CD4-positive, alpha-beta T cell (primary cell): ENCODE measurements around the gene CHRNA7. TPM values are rescaled to one million over a fixed set of nuclear protein-coding genes. Genes with fewer than 3 reads are reported as not detected.

Experiments
- ATAC-seq: fragments of 200-7000 bp; cut with Tn5 transposase; one replicate; pipeline ENCODE4 v1.10.0; 2022; ENCODE audit warnings: mild to moderate bottlenecking; ENCODE audit not compliant: poor library complexity
- CTCF ChIA-PET: fragments of 350-600 bp; sonication (Branson Sonifier 250); formaldehyde crosslinking; loops from one replicate; lab custom pipeline; 2021; ENCODE audit warnings: antibody characterized with exemption, inconsistent platforms; lab: Charles Lee
- POLR2A ChIA-PET: fragments of 350-600 bp; sonication (Branson Sonifier 250); formaldehyde crosslinking; loops from one replicate; lab custom pipeline; 2021; ENCODE audit warnings: antibody characterized with exemption, inconsistent platforms; lab: Charles Lee
- DNase-seq, 14 experiments: peaks; one replicate each; pipeline ENCODE4 v3.0.0-alpha.2; 2013 to 2020; ENCODE audit warnings: mixed read lengths in 2 of 14
- H3K27ac ChIP-seq, 2 donors: one replicate each; pipeline versions ENCODE4 v1.5.1 to v1.7.0; 2013; ENCODE audit warnings: low read length in 2 of 2, low read depth in 1 of 2, mild to moderate bottlenecking in 1 of 2
- H3K27me3 ChIP-seq, 2 experiments: 1 replicate in 1 of 2; 2 replicates in 1 of 2; pipeline versions ENCODE4 v1.6.1 to v1.7.0; 2013; ENCODE audit warnings: low read length in 2 of 2, control low read depth in 1 of 2, mild to moderate bottlenecking in 1 of 2, moderate library complexity in 1 of 2; ENCODE audit not compliant: insufficient read depth in 2 of 2, control insufficient read depth in 1 of 2
- H3K36me3 ChIP-seq: one replicate; pipeline ENCODE4 v1.6.1; 2013; ENCODE audit warnings: low read length, control low read depth; ENCODE audit not compliant: insufficient read depth
- H3K4me1 ChIP-seq: one replicate; pipeline ENCODE4 v1.6.1; 2013; ENCODE audit warnings: low read length, control low read depth; ENCODE audit not compliant: insufficient read depth
- H3K4me3 ChIP-seq: one replicate; pipeline ENCODE4 v1.5.1; 2013; ENCODE audit warnings: mild to moderate bottlenecking, low read length, moderate library complexity
- H3K9me3 ChIP-seq, 2 experiments: 1 replicate in 1 of 2; 2 replicates in 1 of 2; pipeline versions ENCODE4 v1.6.1 to v1.7.0; 2013; ENCODE audit warnings: low read length in 2 of 2, mild to moderate bottlenecking in 2 of 2, control low read depth in 1 of 2, moderate library complexity in 1 of 2; ENCODE audit not compliant: control insufficient read depth in 1 of 2, insufficient read depth in 1 of 2
- H3K27ac Mint-ChIP-seq: one replicate; pipeline ENCODE4 v1.8.0; 2020; ENCODE audit warnings: mixed read lengths
- H3K27me3 Mint-ChIP-seq: one replicate; pipeline ENCODE4 v1.8.0; 2021; ENCODE audit warnings: mixed read lengths
- H3K36me3 Mint-ChIP-seq: one replicate; pipeline ENCODE4 v1.8.0; 2021; ENCODE audit warnings: low read depth, mixed read lengths
- H3K4me1 Mint-ChIP-seq: one replicate; pipeline ENCODE4 v1.8.0; 2021; ENCODE audit warnings: low read depth, mixed read lengths
- H3K4me3 Mint-ChIP-seq: one replicate; pipeline ENCODE4 v1.8.0; 2020; ENCODE audit warnings: mild to moderate bottlenecking, mixed read lengths
- H3K9me3 Mint-ChIP-seq: one replicate; pipeline ENCODE4 v1.8.0; 2020; ENCODE audit warnings: mixed read lengths
- intact Hi-C, 2 experiments: fragments of 100-400 bp; cut with DNase I in 1 of 2; cut with micrococcal nuclease in 1 of 2; formaldehyde crosslinking; loops; one replicate each; pipeline versions ENCODE4 v1.15.1 to v1.9.0; 2023 to 2025; cut with DNase I, micrococcal nuclease
- total RNA-seq, 174 experiments: library from RNA in 2 of 174; stranded (reverse) in 2 of 174; gene quantifications; one replicate each; pipeline ENCODE4 v1.2.3 and lab custom pipeline; 2021 to 2026
- TF ChIP-seq, protein P1 (sequence below): fragments of 200-600 bp; IDR thresholded peaks from one replicate; pipeline ENCODE4 v1.8.0; 2022; ENCODE audit warnings: antibody characterized with exemption, mild to moderate bottlenecking

Gene CHRNA7
- total RNA-seq, 2 experiments from 2014 or later = not detected

DNA sequence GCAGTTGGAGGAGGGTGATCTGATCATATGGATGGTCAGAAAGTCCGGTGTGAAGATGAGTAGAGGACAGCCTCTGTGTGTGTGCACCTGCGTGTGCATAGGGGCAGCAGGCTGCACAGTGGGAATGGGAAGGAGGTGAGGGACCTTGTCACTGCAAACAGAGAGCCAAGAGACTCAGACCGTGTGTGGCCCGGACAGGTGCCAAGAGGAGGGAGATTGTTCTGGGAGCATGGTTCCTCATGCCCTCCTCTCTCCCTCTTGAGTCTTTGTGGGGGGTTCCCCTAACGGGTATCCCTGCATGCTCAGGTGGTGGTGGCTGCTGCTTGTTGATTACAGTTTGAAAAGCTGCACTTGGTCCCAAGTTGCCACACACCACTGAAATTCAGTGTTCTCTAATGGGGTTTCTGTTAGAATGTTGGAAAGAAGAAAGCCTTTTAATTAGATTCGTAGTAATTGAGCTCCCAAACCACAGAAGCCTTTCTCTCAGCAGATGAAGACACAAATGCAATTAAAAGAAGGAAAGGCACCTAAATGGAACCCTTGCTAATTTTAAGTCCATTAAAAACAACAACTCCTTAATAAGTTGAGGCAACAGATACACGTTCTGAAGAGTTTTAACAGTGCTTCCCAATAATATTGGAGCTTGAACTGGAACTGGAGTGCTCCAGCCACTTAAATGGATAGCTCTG is 68.9 kb downstream of the CHRNA7 start:
- TF ChIP-seq, protein P1, sequence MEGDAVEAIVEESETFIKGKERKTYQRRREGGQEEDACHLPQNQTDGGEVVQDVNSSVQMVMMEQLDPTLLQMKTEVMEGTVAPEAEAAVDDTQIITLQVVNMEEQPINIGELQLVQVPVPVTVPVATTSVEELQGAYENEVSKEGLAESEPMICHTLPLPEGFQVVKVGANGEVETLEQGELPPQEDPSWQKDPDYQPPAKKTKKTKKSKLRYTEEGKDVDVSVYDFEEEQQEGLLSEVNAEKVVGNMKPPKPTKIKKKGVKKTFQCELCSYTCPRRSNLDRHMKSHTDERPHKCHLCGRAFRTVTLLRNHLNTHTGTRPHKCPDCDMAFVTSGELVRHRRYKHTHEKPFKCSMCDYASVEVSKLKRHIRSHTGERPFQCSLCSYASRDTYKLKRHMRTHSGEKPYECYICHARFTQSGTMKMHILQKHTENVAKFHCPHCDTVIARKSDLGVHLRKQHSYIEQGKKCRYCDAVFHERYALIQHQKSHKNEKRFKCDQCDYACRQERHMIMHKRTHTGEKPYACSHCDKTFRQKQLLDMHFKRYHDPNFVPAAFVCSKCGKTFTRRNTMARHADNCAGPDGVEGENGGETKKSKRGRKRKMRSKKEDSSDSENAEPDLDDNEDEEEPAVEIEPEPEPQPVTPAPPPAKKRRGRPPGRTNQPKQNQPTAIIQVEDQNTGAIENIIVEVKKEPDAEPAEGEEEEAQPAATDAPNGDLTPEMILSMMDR = no peak
- intact Hi-C loops = no loop called here

DNA sequence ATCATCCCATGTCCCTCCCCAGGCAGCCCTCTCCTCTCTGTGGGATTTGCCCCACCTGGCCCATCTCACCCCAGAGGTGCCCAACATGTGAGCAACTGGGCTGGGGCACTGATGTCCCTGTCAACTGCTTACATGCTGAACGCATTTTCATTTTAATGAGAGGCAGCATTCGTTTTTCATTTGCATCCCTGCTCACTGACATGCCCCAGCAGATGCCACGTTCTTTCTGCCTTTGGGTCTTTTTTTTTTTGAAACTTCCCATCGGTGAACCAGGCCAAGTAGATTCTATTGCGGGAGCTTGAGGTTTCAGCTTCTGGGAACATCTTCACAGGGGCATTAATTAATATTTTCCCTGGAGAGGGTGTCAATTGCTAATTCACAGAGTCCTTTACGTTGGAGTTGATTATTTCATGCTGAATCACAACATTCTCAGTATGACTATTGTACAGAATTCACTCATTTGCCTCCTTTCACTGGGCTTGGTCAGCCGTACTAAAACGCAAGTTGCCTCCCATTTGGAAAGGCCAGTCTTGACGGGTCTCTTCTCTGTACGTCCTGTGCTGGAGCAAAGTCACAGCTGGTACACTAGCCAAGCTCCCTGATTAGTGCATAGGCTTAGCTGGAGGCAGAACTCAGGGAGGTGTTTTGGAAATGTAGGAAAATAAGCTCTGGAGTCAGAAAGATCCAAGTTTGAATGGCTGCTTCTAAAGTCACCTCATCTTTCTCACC is 69.8 kb downstream of the CHRNA7 start:
- Histone ChIP-seq H3K27ac (no peak overlapping the region), H3K36me3 (no peaks in the 10 kb centered on the region), H3K9me3 (peaks cover 0 to 3% of the 10 kb centered on the region in 2 experiments), H3K4me1 (no peaks in the 10 kb centered on the region), H3K27me3 (peaks cover 5 to 7% of the 10 kb centered on the region in 2 experiments), H3K4me3 (no peak overlapping the region)
- ATAC-seq = no peak
- ChIA-PET POLR2A (no interaction called here), CTCF (no interaction called here)
- intact Hi-C loops = no loop called here
- H3K4me1 Mint-ChIP-seq = no peaks in the 10 kb centered on the region
- TF ChIP-seq, protein P1 = no peak
- H3K9me3 Mint-ChIP-seq = no peaks in the 10 kb centered on the region
- DNase-seq = no peak
- no peaks in the 10 kb centered on the region for H3K36me3 Mint-ChIP-seq
- H3K4me3 Mint-ChIP-seq = no peak overlapping the region
- peaks cover 55% of the 10 kb centered on the region for H3K27me3 Mint-ChIP-seq
- H3K27ac Mint-ChIP-seq = no peak overlapping the region

More for the DNA sequence above, 68.9 kb downstream of the CHRNA7 start:
- H3K4me3 Mint-ChIP-seq = no peak overlapping the region
- ChIA-PET POLR2A (no interaction called here), CTCF (no interaction called here)
- no peak overlapping the region for H3K27ac Mint-ChIP-seq
- no peaks in the 10 kb centered on the region for H3K36me3 ChIP-seq
- peaks cover 0 to 3% of the 10 kb centered on the region in 2 experiments for H3K9me3 ChIP-seq
- H3K27me3 Mint-ChIP-seq = peaks cover 49% of the 10 kb centered on the region
- H3K27me3 ChIP-seq = peaks cover 5% of the 10 kb centered on the region in 2 experiments
- no peaks in the 10 kb centered on the region for H3K4me1 ChIP-seq
- ATAC-seq (no peak), DNase-seq (no peak)
- H3K36me3 Mint-ChIP-seq = no peaks in the 10 kb centered on the region
- no peak overlapping the region for H3K4me3 ChIP-seq
- H3K27ac ChIP-seq = no peak overlapping the region
- no peaks in the 10 kb centered on the region for H3K9me3 Mint-ChIP-seq
- H3K4me1 Mint-ChIP-seq = no peaks in the 10 kb centered on the region

DNA sequence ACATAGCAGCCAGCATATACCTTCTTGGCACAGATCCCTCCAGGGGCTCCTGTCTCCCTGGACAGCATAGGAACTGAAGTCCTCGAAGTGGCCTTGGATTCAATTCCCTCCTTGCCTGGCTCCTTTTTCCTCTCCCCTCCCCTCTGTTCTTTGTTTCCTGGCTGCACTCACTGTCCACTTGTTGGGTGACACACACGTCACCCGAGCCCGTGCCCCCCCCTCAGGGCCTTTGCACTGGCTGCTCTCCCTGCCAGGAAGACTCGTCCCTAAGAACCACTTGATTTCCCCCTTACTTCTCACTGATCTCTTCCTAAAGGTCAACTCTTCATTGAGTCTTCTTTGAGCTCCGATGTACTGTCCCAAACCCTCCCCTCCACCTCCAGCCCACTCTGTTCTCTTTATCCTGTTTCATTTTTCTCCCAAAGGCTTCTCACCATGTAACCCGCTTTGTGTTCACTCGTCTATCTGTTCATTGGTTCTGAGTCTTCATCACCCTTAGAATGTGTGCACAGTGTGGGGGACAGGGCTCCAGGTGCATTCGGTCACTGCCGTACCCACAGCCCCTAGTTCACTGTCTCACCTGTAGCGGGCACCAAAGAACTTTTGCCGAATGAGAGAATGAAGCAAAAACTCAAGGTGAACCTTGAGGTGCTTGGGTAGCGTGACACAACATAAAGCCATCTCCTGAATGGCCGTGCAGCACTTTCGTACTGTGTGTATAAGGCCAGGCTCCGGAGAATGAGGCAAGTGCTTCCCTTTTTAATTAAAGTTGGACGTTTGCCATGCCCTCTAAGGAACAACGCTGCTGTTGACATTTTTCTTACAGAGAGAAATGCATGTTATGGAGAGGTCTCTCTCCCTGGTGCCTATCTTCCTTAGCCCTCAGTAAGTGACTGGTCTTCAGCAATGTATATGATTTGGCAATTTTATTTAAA is 74.0 kb downstream of the CHRNA7 start:
- no peak overlapping the region for H3K27ac ChIP-seq

More for the DNA sequence above, 74.0 kb downstream of the CHRNA7 start:
- Mint-ChIP-seq H3K27me3 (peaks cover 45% of the 10 kb centered on the region), H3K36me3 (no peaks in the 10 kb centered on the region), H3K4me3 (no peak overlapping the region), H3K9me3 (no peaks in the 10 kb centered on the region), H3K27ac (no peak overlapping the region), H3K4me1 (peaks cover 11% of the 10 kb centered on the region)
- Histone ChIP-seq H3K27me3 (peaks cover 4 to 10% of the 10 kb centered on the region in 2 experiments), H3K4me1 (no peaks in the 10 kb centered on the region), H3K36me3 (no peaks in the 10 kb centered on the region), H3K4me3 (no peak overlapping the region), H3K9me3 (no peaks in the 10 kb centered on the region)
- ChIA-PET CTCF (no interaction called here), POLR2A (no interaction called here)
- TF ChIP-seq, protein P1 = no peak
- DNase-seq (no peak), ATAC-seq (no peak)
- intact Hi-C loops = no loop called here
